Effector memory CD4-positive, alpha-beta T cell (primary cell): ENCODE results near the gene TAB2.
A peak's percentile ranks its signal among the peaks of the same experiment; 100 is the strongest.
"Not testable (repeated sequence)": the region's sequence is repeated elsewhere in the genome, so short reads cannot be mapped to it uniquely, and the experiment has no call there.

Experiments
- DNase-seq, 3 donors: peaks; one replicate each; pipeline ENCODE4 v3.0.0-alpha.2; 2020
- H3K27ac ChIP-seq: 2 replicates; pipeline ENCODE4 v1.7.0; 2013; ENCODE audit warnings: mild to moderate bottlenecking, low read length, moderate library complexity; ENCODE audit not compliant: insufficient read depth, poor library complexity, severe bottlenecking
- H3K27me3 ChIP-seq: replicated peaks from 2 replicates; pipeline ENCODE4 v1.7.0; 2013; ENCODE audit warnings: mild to moderate bottlenecking, low read length; ENCODE audit not compliant: insufficient read depth, control insufficient read depth, poor library complexity, severe bottlenecking
- H3K36me3 ChIP-seq: 2 replicates; pipeline ENCODE4 v1.7.0; 2013; ENCODE audit warnings: mild to moderate bottlenecking, low read length, moderate library complexity; ENCODE audit not compliant: control insufficient read depth, insufficient read depth
- H3K4me1 ChIP-seq: 2 replicates; pipeline ENCODE4 v1.7.0; 2013; ENCODE audit warnings: low read length, mild to moderate bottlenecking; ENCODE audit not compliant: control insufficient read depth, insufficient read depth, poor library complexity, severe bottlenecking
- H3K4me3 ChIP-seq: 2 replicates; pipeline ENCODE4 v1.7.0; 2013; ENCODE audit warnings: low read length, low read depth, mild to moderate bottlenecking; ENCODE audit not compliant: insufficient read depth, poor library complexity, severe bottlenecking
- H3K9me3 ChIP-seq: 2 replicates; pipeline ENCODE4 v1.7.0; 2013; ENCODE audit warnings: mild to moderate bottlenecking, low read length, moderate library complexity; ENCODE audit not compliant: control insufficient read depth

TAB2 gene

DNA sequence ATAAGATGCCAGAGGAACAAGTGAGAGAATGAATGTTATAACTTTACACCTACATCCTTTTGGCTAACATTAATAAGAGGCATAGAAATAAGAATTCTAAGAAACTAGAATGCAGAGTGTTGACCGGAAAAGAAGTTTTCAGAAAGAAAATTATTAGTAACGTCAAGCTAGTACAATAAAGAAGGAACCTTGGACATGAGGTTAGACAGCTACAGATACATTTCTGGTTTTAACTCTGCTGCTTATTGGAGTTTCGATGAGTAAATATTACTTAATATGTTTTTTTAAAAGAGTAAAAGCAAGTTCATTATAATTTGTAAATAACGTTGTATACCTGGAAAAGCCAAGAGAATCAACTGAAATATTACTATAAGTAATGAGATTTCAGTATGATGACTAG is 22.7 kb downstream of the TAB2 start:
- Histone ChIP-seq H3K27ac (no peak overlapping the region), H3K9me3 (no peaks in the 10 kb centered on the region), H3K4me1 (peaks cover 38% of the 10 kb centered on the region), H3K36me3 (peaks cover 3% of the 10 kb centered on the region), H3K4me3 (no peak overlapping the region), H3K27me3 (no peaks in the 10 kb centered on the region)
- DNase-seq: no peak

DNA sequence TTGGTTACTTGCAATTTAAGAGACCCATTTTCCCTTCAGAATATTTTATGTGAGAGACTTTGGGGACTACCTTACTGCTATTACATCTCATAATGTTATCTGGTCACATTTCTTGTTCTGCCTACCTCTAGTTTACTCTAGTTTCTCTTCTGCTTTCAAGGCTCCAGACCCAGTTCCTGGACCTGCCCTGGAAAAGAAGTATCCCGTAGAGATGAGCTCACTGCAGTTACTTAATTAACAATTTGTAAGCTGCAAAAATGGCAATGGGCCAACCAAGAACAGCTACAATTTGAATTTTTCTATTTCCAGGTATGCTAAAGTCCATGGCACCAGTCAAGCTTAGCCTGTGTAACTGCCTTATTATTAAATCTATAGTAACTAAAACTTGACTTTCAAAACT is 25.0 kb downstream of the TAB2 start:
- Histone ChIP-seq H3K9me3 (no peaks in the 10 kb centered on the region), H3K36me3 (peaks cover 3% of the 10 kb centered on the region), H3K4me3 (no peak overlapping the region), H3K27me3 (no peaks in the 10 kb centered on the region), H3K27ac (no peak overlapping the region), H3K4me1 (peaks cover 27% of the 10 kb centered on the region)
- DNase-seq: no peak

DNA sequence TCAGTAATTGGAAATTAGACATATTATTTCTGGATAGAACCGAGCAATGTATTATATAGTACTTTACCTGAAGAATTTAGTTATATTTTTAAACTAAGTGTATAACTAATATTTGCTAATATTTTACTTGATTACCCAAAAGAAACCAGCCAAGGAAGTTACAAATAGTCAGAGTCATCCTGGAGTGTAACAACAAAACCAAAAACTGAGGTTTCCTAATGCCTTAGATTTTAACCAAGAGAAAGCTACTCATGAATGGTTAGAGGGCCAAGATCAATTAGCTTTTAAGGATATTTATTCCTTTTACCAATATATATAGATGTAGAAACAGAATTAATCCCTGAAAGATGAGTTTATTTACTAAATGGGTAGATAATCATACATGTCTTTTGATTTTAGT is 26.0 kb downstream of the TAB2 start:
- no peak overlapping the region for H3K27ac ChIP-seq
- no peaks in the 10 kb centered on the region for H3K9me3 ChIP-seq
- peaks cover 7% of the 10 kb centered on the region for H3K36me3 ChIP-seq
- H3K4me3 ChIP-seq: no peak overlapping the region
- DNase-seq: no peak
- peaks cover 23% of the 10 kb centered on the region for H3K4me1 ChIP-seq
- no peaks in the 10 kb centered on the region for H3K27me3 ChIP-seq

DNA sequence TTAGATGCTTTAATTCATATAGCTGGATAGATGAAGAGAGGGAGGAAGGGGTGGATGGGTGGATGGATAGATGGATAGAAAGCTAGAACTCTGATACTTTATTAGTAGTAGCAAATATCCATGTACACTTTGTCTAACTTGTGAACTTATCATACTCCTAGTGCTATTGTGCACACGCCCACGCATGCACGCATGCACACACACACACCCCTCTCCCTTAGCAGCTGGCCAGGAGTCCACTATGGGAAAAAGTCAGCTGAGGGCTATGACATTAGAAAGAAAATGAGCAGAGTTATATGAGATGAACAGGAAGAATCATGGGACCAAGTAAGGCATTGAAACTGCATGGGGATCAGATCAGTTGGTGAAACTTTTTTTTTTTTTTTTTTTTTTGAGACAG is 28.6 kb downstream of the TAB2 start:
- no peak overlapping the region for H3K27ac ChIP-seq
- no peak for DNase-seq
- no peaks in the 10 kb centered on the region for H3K9me3 ChIP-seq
- no peaks in the 10 kb centered on the region for H3K27me3 ChIP-seq
- H3K4me1 ChIP-seq: peaks cover 18% of the 10 kb centered on the region
- H3K4me3 ChIP-seq: no peak overlapping the region
- peaks cover 7% of the 10 kb centered on the region for H3K36me3 ChIP-seq

DNA sequence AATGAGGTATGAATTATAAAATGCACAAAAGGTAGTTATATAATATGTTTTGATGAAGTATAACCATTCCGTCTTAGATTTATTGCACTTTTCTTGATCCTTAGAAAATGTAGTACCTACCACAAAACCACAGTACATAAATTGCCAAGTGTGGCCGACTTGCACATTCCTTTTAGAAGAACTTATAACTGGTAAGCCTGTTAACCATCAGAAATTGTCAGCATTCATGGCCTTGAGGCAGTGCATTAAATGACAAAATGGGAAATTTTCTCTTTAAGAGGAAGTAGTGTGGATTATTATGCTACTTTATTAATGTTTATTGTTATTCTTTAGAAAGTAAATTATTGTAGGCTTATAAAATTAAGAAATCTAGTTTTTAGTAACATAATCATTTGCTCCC is 29.6 kb downstream of the TAB2 start:
- no peak overlapping the region for H3K4me3 ChIP-seq
- peaks cover 7% of the 10 kb centered on the region for H3K36me3 ChIP-seq
- no peaks in the 10 kb centered on the region for H3K27me3 ChIP-seq
- no peak overlapping the region for H3K27ac ChIP-seq
- DNase-seq: no peak
- H3K4me1 ChIP-seq: peaks cover 12% of the 10 kb centered on the region
- H3K9me3 ChIP-seq: no peaks in the 10 kb centered on the region

DNA sequence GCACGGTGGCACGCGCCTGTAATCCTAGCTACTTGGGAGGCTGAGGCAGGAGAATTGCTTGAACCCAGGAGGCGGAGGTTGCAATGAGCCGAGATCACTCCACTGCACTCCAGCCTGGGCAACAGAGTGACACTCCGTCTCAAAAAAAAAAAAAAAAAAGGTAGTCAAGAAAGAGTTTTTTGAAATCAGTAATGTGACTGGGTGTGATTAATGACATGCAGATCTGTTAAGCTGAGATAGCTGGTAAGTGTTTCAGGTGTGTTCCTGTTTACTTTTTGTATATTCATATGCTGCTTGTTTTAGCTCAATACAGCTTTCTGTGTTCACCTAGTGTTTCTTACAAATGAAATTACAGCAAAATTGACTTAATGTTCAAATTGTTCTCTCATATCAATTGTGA is 31.8 kb downstream of the TAB2 start:
- not testable (repeated sequence) for H3K4me3 ChIP-seq, DNase-seq, H3K36me3 ChIP-seq, H3K9me3 ChIP-seq, H3K27ac ChIP-seq, H3K4me1 ChIP-seq, H3K27me3 ChIP-seq

- peaks cover 3% of the 10 kb centered on the region for H3K4me1 ChIP-seq
- H3K4me3 ChIP-seq: no peak overlapping the region
- no peaks in the 10 kb centered on the region for H3K9me3 ChIP-seq
- H3K27me3 ChIP-seq: no peaks in the 10 kb centered on the region
- no peaks in the 10 kb centered on the region for H3K36me3 ChIP-seq
- no peak for DNase-seq
- H3K27ac ChIP-seq: no peak overlapping the region
These were observed 36.5 kb downstream of the TAB2 start for GRCh38 chr6:149354009-149354408.

- DNase-seq: no peak
- Histone ChIP-seq H3K36me3 (no peaks in the 10 kb centered on the region), H3K4me3 (no peak overlapping the region), H3K27ac (peak overlapping the region; percentile 19), H3K4me1 (peaks cover 9% of the 10 kb centered on the region), H3K27me3 (no peaks in the 10 kb centered on the region), H3K9me3 (no peaks in the 10 kb centered on the region)
These were observed 38.7 kb downstream of the TAB2 start for GRCh38 chr6:149356081-149356750.

GRCh38 chr6:149357726-149358538 is 40.4 kb downstream of the TAB2 start:
- no peak for DNase-seq
- Histone ChIP-seq H3K4me3 (no peak overlapping the region), H3K27ac (no peak overlapping the region), H3K4me1 (peaks cover 9% of the 10 kb centered on the region), H3K27me3 (no peaks in the 10 kb centered on the region), H3K36me3 (no peaks in the 10 kb centered on the region), H3K9me3 (no peaks in the 10 kb centered on the region)

- Histone ChIP-seq H3K27me3 (no peaks in the 10 kb centered on the region), H3K9me3 (no peaks in the 10 kb centered on the region), H3K36me3 (no peaks in the 10 kb centered on the region), H3K27ac (no peak overlapping the region), H3K4me3 (no peak overlapping the region), H3K4me1 (peaks cover 15% of the 10 kb centered on the region)
- no peak for DNase-seq
These were observed 41.9 kb downstream of the TAB2 start for GRCh38 chr6:149359440-149359839.
